IPS-18a (cell line): Measurements from ENCODE around the gene MIOX.

ENCODE experiments used
- H3K27ac ChIP-seq: one replicate; pipeline ENCODE4 v1.5.1; 2013; ENCODE audit warnings: low read length
- H3K27me3 ChIP-seq: one replicate; pipeline ENCODE4 v1.6.1; 2013; ENCODE audit warnings: mild to moderate bottlenecking, low read length; ENCODE audit not compliant: control insufficient read depth, insufficient read depth
- H3K36me3 ChIP-seq: one replicate; pipeline ENCODE4 v1.6.1; 2013; ENCODE audit warnings: low read depth, low read length; ENCODE audit not compliant: control insufficient read depth
- H3K4me1 ChIP-seq: one replicate; pipeline ENCODE4 v1.6.1; 2013; ENCODE audit warnings: low read depth, low read length; ENCODE audit not compliant: control insufficient read depth
- H3K4me3 ChIP-seq: one replicate; pipeline ENCODE4 v1.5.1; 2013; ENCODE audit warnings: low read length
- H3K9ac ChIP-seq: one replicate; pipeline ENCODE4 v1.6.1; 2013; ENCODE audit warnings: mild to moderate bottlenecking, low read length, moderate library complexity
- H3K9me3 ChIP-seq: one replicate; pipeline ENCODE4 v1.6.1; 2013; ENCODE audit warnings: low read depth, low read length; ENCODE audit not compliant: control insufficient read depth

MIOX gene

DNA sequence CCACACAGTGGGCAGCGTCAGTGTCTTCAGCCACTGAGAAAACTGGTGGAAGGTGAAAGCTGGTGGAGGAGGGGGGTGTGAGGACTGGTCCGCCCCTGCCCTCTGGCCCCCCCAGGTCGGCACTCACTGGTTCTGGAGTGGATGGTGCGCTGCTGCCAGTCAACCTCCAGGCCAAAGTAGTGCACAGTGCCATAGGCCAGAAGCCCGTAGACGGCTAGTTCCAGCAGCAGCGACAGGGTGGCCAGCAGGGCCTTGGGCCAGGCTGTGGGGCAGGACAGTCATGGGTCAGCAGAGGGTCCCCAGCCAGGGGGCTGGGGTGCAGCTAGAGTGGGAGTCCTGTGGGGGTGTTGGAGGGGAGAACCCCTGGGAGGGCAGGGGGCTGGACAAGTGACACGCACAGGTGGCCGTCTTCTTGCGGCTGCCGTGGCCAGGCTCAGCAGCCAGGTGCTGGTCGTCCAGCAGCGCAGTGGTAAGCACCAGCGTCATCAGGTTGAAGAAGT, 18.7 kb downstream of the MIOX start:
- no peak overlapping the region for H3K4me3 ChIP-seq
- H3K27me3 ChIP-seq, result no peaks in the 10 kb centered on the region
- H3K27ac ChIP-seq, result no peak overlapping the region
- no peaks in the 10 kb centered on the region for H3K4me1 ChIP-seq
- no peak overlapping the region for H3K9ac ChIP-seq
- no peaks in the 10 kb centered on the region for H3K36me3 ChIP-seq
- H3K9me3 ChIP-seq, result no peaks in the 10 kb centered on the region

DNA sequence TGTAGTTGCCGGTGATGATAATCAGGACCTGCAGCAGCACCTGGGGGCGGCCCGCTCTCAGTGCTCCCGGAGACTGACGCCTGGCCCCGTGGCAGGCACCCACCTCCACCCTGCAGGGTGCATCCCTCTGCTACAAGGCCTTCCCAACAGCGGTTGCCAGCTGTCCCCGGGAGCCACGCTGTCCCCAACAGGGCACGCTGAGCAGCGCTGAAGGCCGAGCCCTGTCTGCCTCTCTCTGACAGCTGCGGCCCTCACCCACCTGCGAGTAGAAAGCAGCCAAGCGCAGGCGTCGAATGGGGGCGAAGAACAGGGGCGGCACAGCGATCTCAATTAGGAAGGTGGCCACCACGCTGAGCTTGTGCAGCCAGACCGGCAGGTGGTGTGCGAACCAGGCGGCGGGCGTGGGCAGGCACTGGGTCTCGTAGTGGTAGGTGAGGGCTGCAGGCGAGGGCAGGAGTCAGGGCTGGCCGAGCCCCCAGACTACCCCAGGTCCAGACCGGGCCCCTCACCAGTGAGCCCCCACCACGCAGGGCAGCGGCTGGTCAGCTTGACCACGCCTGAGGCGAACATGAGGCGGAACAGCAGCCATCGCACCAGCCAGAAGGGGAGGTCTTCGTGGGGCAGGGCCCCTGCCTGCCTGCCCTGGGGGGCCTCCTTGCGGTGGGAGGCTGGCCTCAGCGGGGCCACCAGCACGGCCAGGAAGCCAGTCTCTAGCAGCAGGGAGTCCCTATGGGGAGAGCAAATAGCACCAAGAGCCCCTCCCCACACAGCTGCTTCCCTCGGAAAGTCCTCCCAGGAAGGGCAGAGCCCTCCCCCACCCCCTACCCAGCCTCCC, 19.3 kb downstream of the MIOX start:
- no peaks in the 10 kb centered on the region for H3K4me1 ChIP-seq
- no peaks in the 10 kb centered on the region for H3K9me3 ChIP-seq
- H3K36me3 ChIP-seq, result no peaks in the 10 kb centered on the region
- no peak overlapping the region for H3K9ac ChIP-seq
- H3K27me3 ChIP-seq, result no peaks in the 10 kb centered on the region
- H3K4me3 ChIP-seq, result no peak overlapping the region
- H3K27ac ChIP-seq, result no peak overlapping the region

DNA sequence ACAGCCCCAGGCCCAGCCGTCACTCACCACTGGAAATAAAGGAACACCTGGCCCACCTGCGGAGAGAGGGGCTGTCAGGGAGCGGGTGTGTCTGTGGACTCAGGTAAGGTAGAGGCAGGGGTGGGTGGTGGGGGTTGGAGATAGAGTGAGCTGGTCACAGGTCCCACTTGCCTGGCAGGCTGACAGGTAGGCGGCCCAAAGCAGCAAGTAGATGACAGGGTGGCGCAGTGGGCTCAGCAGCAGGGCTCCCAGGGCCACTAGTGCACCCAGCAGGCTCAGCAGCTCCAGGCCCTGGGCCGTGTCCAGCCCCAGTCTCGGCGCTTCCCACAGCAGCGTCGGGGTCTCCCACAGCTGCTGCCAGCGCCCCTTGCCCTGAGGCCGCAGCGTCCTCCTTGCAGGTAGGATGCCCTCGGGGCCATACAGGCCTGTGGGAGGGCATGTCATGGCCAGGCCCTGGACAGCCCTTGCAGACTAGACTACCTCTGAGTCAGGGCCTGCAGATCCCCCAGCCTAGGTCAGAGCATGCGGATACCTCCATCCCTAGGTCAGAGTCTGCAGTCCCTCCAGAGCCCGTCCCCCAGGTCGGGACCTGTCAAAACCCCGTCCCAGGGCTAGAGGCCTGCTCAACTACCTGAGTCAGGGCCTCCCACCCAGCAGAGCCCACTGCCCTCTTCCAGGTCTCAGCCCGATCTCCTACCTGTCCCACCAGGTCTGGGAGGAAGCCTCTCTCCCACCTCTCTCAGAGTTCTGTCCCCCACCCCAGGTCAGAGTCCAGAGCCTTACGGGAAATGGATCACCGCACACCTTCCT, 20.2 kb downstream of the MIOX start:
- Histone ChIP-seq H3K4me3 (peak overlapping the region; percentile 77), H3K36me3 (no peaks in the 10 kb centered on the region), H3K9ac (peak overlapping the region; percentile 65), H3K4me1 (no peaks in the 10 kb centered on the region), H3K9me3 (no peaks in the 10 kb centered on the region), H3K27ac (no peak overlapping the region), H3K27me3 (no peaks in the 10 kb centered on the region)

DNA sequence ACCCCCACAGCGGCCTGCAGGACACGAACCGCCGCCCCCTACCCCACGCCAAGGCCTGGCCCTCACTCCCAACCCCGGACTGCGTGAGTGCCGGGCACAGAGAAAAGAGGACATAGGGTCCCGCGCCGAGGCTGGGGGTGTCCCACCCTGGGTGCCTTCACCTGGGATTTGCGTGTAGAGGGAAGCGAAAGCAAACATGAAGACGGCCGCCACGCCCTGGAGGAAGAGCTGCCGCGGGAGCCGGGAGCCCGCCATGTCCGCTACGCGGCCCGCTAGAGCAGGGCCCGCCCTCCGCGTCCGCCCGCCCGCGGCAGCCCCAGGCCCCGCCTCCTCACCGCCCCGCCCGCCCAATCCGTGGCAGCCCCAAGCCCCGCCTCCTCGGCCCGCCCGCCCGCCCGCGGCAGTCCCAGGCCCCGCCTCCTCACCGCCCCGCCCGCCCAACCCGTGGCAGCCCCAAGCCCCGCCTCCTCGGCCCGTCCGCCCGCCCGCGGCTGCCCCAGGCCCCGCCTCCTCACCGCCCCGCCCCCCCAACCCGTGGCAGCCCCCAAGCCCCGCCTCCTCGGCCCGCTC, 20.8 kb downstream of the MIOX start, which contains the start of gene LMF2:
Gene LMF2 (minus strand): TSS at position 282 of the 570 bp plus-strand sequence. CDS start 27 bp downstream, at position 255.
- Histone ChIP-seq H3K4me3 (peak within 1 kb of the TSS; percentile 92), H3K36me3 (no peaks in the 10 kb centered on the region), H3K4me1 (no peaks in the 10 kb centered on the region), H3K9ac (peak within 1 kb of the TSS; percentile 78), H3K27ac (peak within 1 kb of the TSS; percentile 82), H3K9me3 (no peaks in the 10 kb centered on the region), H3K27me3 (no peaks in the 10 kb centered on the region)

DNA sequence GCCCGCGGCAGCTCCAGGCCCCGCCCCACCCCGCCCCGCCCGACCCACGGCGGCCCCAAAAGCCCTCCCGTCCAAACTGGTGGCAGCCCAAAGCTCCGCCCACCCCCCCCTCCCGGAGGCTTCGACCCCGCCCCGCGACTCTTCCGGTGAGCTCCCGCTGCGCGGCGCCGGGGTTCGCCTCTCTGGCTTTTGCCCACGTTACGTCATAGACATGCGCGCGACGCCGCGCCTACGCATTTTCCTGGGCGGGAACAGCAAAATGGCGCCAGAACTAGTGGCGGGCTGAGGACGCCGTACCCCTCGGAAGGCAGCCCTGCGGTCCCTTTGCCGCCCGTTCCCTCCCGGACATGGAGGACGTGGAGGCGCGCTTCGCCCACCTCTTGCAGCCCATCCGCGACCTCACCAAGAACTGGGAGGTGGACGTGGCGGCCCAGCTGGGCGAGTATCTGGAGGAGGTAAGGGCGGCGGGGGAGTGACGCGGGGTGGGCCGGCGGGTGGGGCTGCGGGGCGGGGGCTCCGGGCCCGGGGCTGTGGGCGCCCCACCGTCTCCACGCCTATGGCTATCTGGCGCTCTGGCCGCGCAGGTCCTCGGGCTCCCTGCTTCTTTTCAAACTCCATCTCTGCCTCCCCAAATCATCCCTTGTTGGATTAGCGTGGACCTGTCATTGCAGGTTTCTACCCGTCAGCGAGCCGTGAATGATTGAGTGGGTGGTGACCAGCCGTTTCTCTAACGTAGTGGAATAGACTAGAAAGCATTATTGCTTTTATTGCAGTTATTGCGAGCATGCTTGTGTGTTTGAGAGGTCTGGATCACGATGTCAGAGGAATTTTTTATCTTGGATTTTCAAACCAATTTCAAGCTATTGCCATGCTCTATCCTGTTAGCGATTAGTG, 21.6 kb downstream of the MIOX start, which contains the start of gene NCAPH2:
Gene NCAPH2 (plus strand): TSS at position 234 of the 894 bp plus-strand sequence. CDS start 114 bp downstream, at position 348.
- H3K27ac ChIP-seq, result peak within 1 kb of the TSS; percentile 82
- no peaks in the 10 kb centered on the region for H3K27me3 ChIP-seq
- H3K9me3 ChIP-seq, result no peaks in the 10 kb centered on the region
- peak within 1 kb of the TSS; percentile 92 for H3K4me3 ChIP-seq
- H3K36me3 ChIP-seq, result no peaks in the 10 kb centered on the region
- peak within 1 kb of the TSS; percentile 78 for H3K9ac ChIP-seq
- no peaks in the 10 kb centered on the region for H3K4me1 ChIP-seq

DNA sequence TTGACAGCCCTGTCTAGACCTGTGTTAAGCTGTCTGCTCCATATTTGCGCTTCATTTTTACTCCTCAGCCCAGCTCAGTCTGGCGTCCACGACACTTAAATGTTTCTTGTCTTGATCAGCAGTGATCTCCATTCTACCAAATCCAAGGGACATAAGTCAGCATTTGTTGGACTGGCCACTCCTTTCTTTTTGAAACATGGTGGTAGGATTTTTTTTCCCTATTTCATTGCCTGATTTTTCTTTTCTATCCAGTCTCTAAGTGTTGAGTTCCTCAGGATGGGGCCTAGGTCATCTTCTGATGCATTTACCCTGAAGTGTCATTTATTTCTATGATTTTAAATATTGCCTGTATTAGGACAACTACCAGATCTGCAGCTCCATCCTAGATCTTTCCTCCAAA, 22.2 kb downstream of the MIOX start:
- Histone ChIP-seq H3K4me3 (peak overlapping the region; percentile 92), H3K27ac (no peak overlapping the region), H3K27me3 (no peaks in the 10 kb centered on the region), H3K4me1 (no peaks in the 10 kb centered on the region), H3K36me3 (no peaks in the 10 kb centered on the region), H3K9me3 (no peaks in the 10 kb centered on the region), H3K9ac (peak overlapping the region; percentile 78)

DNA sequence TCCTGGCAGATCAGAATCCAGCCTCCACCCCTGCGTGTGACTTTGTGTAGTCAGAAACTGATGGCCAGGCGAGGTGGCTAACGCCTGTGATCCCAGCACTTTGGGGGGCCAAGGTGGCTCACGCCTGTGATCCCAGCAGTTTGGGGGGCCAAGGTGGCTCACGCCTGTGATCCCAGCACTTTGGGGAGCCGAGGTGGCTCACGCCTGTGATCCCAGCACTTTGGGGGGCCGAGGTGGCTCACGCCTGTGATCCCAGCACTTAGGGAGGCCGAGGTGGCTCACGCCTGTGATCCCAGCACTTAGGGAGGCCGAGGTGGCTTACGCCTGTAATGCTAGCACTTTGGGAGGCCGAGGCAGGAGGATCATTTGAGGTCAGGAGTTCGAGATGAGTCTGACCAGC, 26.5 kb downstream of the MIOX start:
- H3K4me3 ChIP-seq, result no peak overlapping the region
- no peaks in the 10 kb centered on the region for H3K4me1 ChIP-seq
- H3K9ac ChIP-seq, result no peak overlapping the region
- H3K27ac ChIP-seq, result no peak overlapping the region
- H3K27me3 ChIP-seq, result no peaks in the 10 kb centered on the region
- no peaks in the 10 kb centered on the region for H3K9me3 ChIP-seq
- H3K36me3 ChIP-seq, result peaks cover 11% of the 10 kb centered on the region

DNA sequence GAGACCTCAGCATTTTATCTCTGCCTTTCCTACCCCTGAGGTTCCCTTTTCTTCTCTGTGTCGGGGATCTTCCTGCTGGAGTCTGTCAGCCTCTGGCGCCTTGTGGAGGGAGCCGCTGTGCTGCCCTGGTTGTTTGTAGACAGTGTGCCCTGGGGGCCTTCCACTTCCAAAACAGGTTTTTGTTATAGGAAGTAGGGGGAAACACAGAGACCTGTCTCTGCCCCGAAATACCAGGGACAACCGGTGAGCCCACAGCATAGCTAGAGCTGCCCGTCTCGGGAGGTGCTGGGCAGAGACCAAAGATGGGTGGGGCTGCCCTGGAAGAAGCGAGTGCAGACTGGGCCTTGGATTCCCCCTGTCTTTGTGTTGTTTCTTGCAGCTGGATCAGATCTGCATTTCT, 29.4 kb downstream of the MIOX start:
- Histone ChIP-seq H3K9ac (no peak overlapping the region), H3K27ac (no peak overlapping the region), H3K36me3 (peaks cover 25% of the 10 kb centered on the region)

DNA sequence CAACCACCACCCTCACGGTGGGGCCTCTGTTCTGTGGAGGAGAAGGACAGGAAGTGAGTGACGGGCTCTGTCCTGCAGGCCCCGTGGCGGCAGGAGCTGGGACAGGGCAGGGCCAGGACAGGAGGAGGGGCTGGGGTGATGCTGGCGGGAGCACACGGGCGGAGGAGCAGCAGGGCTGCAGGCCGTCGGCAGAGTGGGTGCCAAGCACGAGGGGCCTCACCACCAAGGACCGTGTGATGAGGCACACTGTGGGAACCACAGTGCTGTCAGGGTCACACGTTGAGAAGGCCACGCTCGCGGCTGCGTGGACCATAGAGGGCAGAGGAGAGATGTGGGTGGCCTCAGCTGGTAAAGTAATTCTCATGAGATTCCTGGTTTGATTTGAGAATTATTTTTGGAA, 30.2 kb downstream of the MIOX start:
- H3K27ac ChIP-seq, result no peak overlapping the region
- no peaks in the 10 kb centered on the region for H3K9me3 ChIP-seq
- no peaks in the 10 kb centered on the region for H3K27me3 ChIP-seq
- H3K36me3 ChIP-seq, result peaks cover 34% of the 10 kb centered on the region
- H3K4me3 ChIP-seq, result no peak overlapping the region
- H3K4me1 ChIP-seq, result no peaks in the 10 kb centered on the region
- no peak overlapping the region for H3K9ac ChIP-seq

More for the DNA sequence above, 29.4 kb downstream of the MIOX start:
- no peaks in the 10 kb centered on the region for H3K27me3 ChIP-seq
- H3K4me3 ChIP-seq, result no peak overlapping the region
- no peaks in the 10 kb centered on the region for H3K4me1 ChIP-seq
- no peaks in the 10 kb centered on the region for H3K9me3 ChIP-seq

DNA sequence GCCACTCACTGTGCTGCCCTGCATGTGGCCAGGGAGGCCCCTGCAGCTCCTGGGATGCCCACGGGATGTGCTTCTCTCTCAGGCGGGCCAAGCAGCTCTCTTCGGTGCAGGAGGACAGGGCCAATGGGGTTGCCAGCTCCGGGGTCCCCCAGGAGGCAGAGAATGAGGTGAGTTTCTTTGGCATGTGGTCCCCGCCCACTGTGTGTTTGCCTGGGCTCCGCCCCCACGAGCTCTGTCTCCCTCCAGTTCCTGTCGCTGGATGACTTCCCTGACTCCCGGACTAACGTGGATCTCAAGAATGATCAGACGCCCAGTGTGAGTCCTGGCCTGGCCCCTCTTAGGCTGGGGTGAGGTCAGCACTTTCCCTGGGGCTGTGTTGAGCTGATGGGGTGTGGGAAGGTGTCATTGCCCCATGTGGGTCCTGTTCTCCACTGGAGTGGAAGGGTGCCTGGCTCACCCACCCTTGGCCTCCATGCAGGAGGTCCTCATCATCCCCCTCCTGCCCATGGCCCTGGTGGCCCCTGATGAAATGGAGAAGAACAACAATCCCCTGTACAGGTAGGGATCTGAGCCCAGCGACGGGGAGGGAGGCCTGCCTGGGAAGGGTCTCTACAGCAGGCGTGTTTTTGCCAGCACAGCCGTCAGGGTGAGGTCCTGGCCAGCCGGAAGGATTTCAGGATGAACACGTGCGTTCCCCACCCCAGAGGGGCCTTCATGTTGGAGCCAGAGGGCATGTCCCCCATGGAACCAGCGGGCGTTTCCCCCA, 31.0 kb downstream of the MIOX start:
- Histone ChIP-seq H3K4me1 (no peaks in the 10 kb centered on the region), H3K27ac (no peak overlapping the region), H3K36me3 (peaks cover 37% of the 10 kb centered on the region), H3K9ac (no peak overlapping the region), H3K4me3 (no peak overlapping the region), H3K9me3 (no peaks in the 10 kb centered on the region), H3K27me3 (no peaks in the 10 kb centered on the region)
